Hypothalamus (tissue), 51 donors: ENCODE measurements around the gene CBLN4.

Experiments used
- DNase-seq, 51 donors: peaks; one replicate each; lab custom pipeline; 2025; lab: John Stamatoyannopoulos, UW

CBLN4 gene

GRCh38 chr20:56005389-56005715 is at the start of gene CBLN4:
TSS of gene CBLN4 (minus strand) at chr20:56005519. CDS start at chr20:56004171, 1,348 bp downstream.
- DNase-seq, result no peak

- no peak for DNase-seq
Measured at GRCh38 chr20:56043227-56043626, 37.9 kb upstream of the CBLN4 start.

- no peak for DNase-seq
Measured at GRCh38 chr20:56032251-56032650, 26.9 kb upstream of the CBLN4 start.

GRCh38 chr20:56018716-56019115 is 13.4 kb upstream of the CBLN4 start:
- DNase-seq, result no peak

GRCh38 chr20:56018194-56018593 is 12.9 kb upstream of the CBLN4 start:
- DNase-seq, result no peak

- DNase-seq, result no peak
Measured at GRCh38 chr20:56017560-56017959, 12.2 kb upstream of the CBLN4 start.

GRCh38 chr20:56014998-56015397 is 9.7 kb upstream of the CBLN4 start:
- DNase-seq, result no peak

GRCh38 chr20:56014151-56014550 is 8.8 kb upstream of the CBLN4 start:
- no peak for DNase-seq

- DNase-seq, result no peak
Measured at GRCh38 chr20:56004611-56005388, 519 bp downstream of the CBLN4 start.

GRCh38 chr20:56004007-56004406 is 1.3 kb downstream of the CBLN4 start:
- peak in 1 of 51 donors; percentile 5 for DNase-seq

- DNase-seq, result no peak
Measured at GRCh38 chr20:56002908-56003800, 2.2 kb downstream of the CBLN4 start.

GRCh38 chr20:56001890-56002289 is 3.4 kb downstream of the CBLN4 start:
- DNase-seq, result no peak

GRCh38 chr20:56001106-56001785 is 4.1 kb downstream of the CBLN4 start:
- no peak for DNase-seq

GRCh38 chr20:55978550-55978949 is 26.8 kb downstream of the CBLN4 start:
- DNase-seq, result no peak

GRCh38 chr20:55977690-55978459 is 27.4 kb downstream of the CBLN4 start:
- peak in 3 of 51 donors; percentile 1 to 4 (median 3) for DNase-seq

- no peak for DNase-seq
Measured at GRCh38 chr20:55974491-55975202, 30.7 kb downstream of the CBLN4 start.

- no peak for DNase-seq
Measured at GRCh38 chr20:55964790-55965189, 40.5 kb downstream of the CBLN4 start.

GRCh38 chr20:55961376-55962330 is 43.7 kb downstream of the CBLN4 start:
- DNase-seq, result no peak

- DNase-seq, result no peak
Measured at GRCh38 chr20:55953201-55953600, 52.1 kb downstream of the CBLN4 start.
